K562 (cell line): ENCODE results near the gene COPG2. TPM values are rescaled to one million over a fixed set of nuclear protein-coding genes. Genes with fewer than 3 reads are reported as not detected.

Experiments used
- ATAC-seq: fragments of 200-7000 bp; cut with Tn5 transposase; 3 replicates; pipeline ENCODE4 v1.9.1; 2020; ENCODE audit warnings: moderate library complexity
- BruUV-seq: library from RNA; stranded (reverse); fragments of 400-500 nt; replicated peaks from 2 replicates; lab custom pipeline; 2021; lab: Mats Ljungman, UMichigan
- CTCF ChIA-PET: fragments of 300-600 bp; formaldehyde crosslinking; extraction: SDS; loops from one replicate; lab custom pipeline; 2021; ENCODE audit warnings: low intra/inter-chr PET ratio; lab: Yijun Ruan, JAX
- POLR2A ChIA-PET: fragments of 300-600, 350-650 bp; sonication (Branson Sonifier 250); formaldehyde crosslinking; extraction: SDS; loops from one replicate; lab custom pipeline; 2021; ENCODE audit warnings: antibody characterized with exemption, inconsistent platforms; lab: Yijun Ruan, JAX
- DNase-seq, 4 experiments: peaks; one replicate each; pipeline versions ENCODE4 v3.0.0 to v3.0.0-alpha.2; 2011 to 2018; ENCODE audit warnings: low spot score in 3 of 4, mixed read lengths in 3 of 4; ENCODE audit errors: extremely low read depth in 1 of 4
- FAIRE-seq: peaks from 2 replicates; lab custom pipeline; 2011; peaks lifted over from hg19 to GRCh38; lab: Jason Lieb, UNC
- H2AFZ ChIP-seq: 2 replicates; pipeline ENCODE4 v1.6.0; 2011; ENCODE audit warnings: low read depth, low read length, control low read depth, inconsistent platforms
- H3K27ac ChIP-seq: fragments of 200-600 bp; 3 replicates; pipeline ENCODE4 v1.8.0; 2011; ENCODE audit warnings: low read depth, mild to moderate bottlenecking, control low read depth, inconsistent platforms, low read length, moderate library complexity, mixed read lengths; ENCODE audit errors: extremely low read depth
- H3K27me3 ChIP-seq, 2 experiments: fragments of 300-600 bp in 1 of 2; 2 replicates in 1 of 2; 3 replicates in 1 of 2; pipeline versions ENCODE4 v1.6.0 to v1.8.0; 2011; ENCODE audit warnings: inconsistent platforms in 2 of 2, low read length in 2 of 2, mild to moderate bottlenecking in 1 of 2, mixed read lengths in 1 of 2, moderate library complexity in 1 of 2; ENCODE audit not compliant: control insufficient read depth in 2 of 2, insufficient read depth in 2 of 2
- H3K36me3 ChIP-seq: fragments of 300-600 bp; 3 replicates; pipeline ENCODE4 v1.8.0; 2011; ENCODE audit warnings: mild to moderate bottlenecking, low read length, inconsistent platforms; ENCODE audit not compliant: control insufficient read depth, insufficient read depth
- H3K4me1 ChIP-seq, 2 experiments: fragments of 200-600 bp in 1 of 2; replicated peaks in 1 of 2; 2 replicates in 1 of 2; 3 replicates in 1 of 2; pipeline versions ENCODE4 v1.5.1 to v1.8.0; 2011; ENCODE audit warnings: inconsistent platforms in 2 of 2, low read length in 2 of 2, mild to moderate bottlenecking in 1 of 2, mixed read lengths in 1 of 2, moderate library complexity in 1 of 2; ENCODE audit not compliant: control insufficient read depth in 2 of 2, insufficient read depth in 2 of 2
- H3K4me2 ChIP-seq: 2 replicates; pipeline ENCODE4 v1.6.1; 2011; ENCODE audit warnings: low read length, control low read depth, inconsistent platforms, mixed read lengths; ENCODE audit not compliant: insufficient read depth
- H3K4me3 ChIP-seq: fragments of 200-600 bp; sonication (generic), shearing (Covaris generic); 2 replicates; pipeline ENCODE4 v1.5.1; 2016; ENCODE audit warnings: control low read depth, inconsistent platforms
- H3K79me2 ChIP-seq: fragments of 200-600 bp; 3 replicates; pipeline ENCODE4 v1.8.0; 2011; ENCODE audit warnings: low read length, inconsistent platforms; ENCODE audit not compliant: control insufficient read depth, insufficient read depth
- H3K9ac ChIP-seq, 2 experiments: 2 replicates each; pipeline versions ENCODE4 v1.6.0 to v1.6.1; 2011; ENCODE audit warnings: low read depth in 2 of 2, low read length in 2 of 2, control low read depth in 1 of 2, inconsistent platforms in 1 of 2, mild to moderate bottlenecking in 1 of 2, mixed read lengths in 1 of 2; ENCODE audit not compliant: insufficient read depth in 1 of 2
- H3K9me1 ChIP-seq: one replicate; pipeline ENCODE4 v1.6.0; 2011; ENCODE audit warnings: inconsistent platforms, mild to moderate bottlenecking, low read length, moderate library complexity; ENCODE audit not compliant: control insufficient read depth, insufficient read depth
- H3K9me3 ChIP-seq: replicated peaks from 2 replicates; pipeline ENCODE4 v1.5.1; 2011; ENCODE audit warnings: low read depth, low read length, inconsistent platforms; ENCODE audit not compliant: control insufficient read depth, insufficient read depth
- H4K20me1 ChIP-seq: replicated peaks from 2 replicates; pipeline ENCODE4 v1.6.1; 2011; ENCODE audit warnings: low read length, inconsistent platforms, mixed read lengths; ENCODE audit not compliant: control insufficient read depth, insufficient read depth
- CC2D1A ChIP-seq: fragments of 450-650 bp; IDR thresholded peaks from 2 replicates; pipeline ENCODE4 v1.6.1; 2017; ENCODE audit warnings: mild to moderate bottlenecking
- DIDO1 ChIP-seq: fragments of 450-650 bp; IDR thresholded peaks from 2 replicates; pipeline ENCODE4 v1.6.1; 2016; ENCODE audit warnings: low read depth, missing biosample characterization, missing genetic modification characterization
- FOXA3 ChIP-seq, 2 experiments: fragments of 450-650 bp in 1 of 2; sonication (generic) in 1 of 2; formaldehyde crosslinking; IDR thresholded peaks in 1 of 2; conservative IDR thresholded peaks in 1 of 2; 2 replicates each; pipeline versions ENCODE4 v1.4.0 to v1.8.0; 2020 to 2022; ENCODE audit warnings: mild to moderate bottlenecking in 2 of 2, missing genetic modification reagents in 1 of 2
- GATAD2A ChIP-seq: fragments of 450-650 bp; IDR thresholded peaks from 2 replicates; pipeline ENCODE4 v1.6.1; 2017
- L3MBTL2 ChIP-seq: fragments of 450-650 bp; IDR thresholded peaks from 2 replicates; pipeline ENCODE4 v1.6.1; 2016; ENCODE audit warnings: mild to moderate bottlenecking, moderate library complexity
- POLR2AphosphoS2 ChIP-seq: IDR thresholded peaks from 2 replicates; pipeline ENCODE4 v1.6.1; 2012; ENCODE audit warnings: low read length, improper control_type of control experiment
- POLR2B ChIP-seq: fragments of 450-650 bp; IDR thresholded peaks from 2 replicates; pipeline ENCODE4 v1.6.1; 2018; ENCODE audit warnings: low read depth; ENCODE audit not compliant: partially characterized antibody
- POLR2H ChIP-seq: IDR thresholded peaks from 2 replicates; pipeline ENCODE4 v1.6.1; 2016; ENCODE audit warnings: missing genetic modification characterization, low read depth, mild to moderate bottlenecking, control low read depth, missing compliant biosample characterization, moderate library complexity
- SFPQ ChIP-seq: fragments of 200-400 bp; formaldehyde crosslinking; IDR thresholded peaks from 2 replicates; pipeline ENCODE4 v1.6.1; 2017; ENCODE audit warnings: mild to moderate bottlenecking, low read depth, low read length, moderate library complexity
- SIRT6 ChIP-seq: IDR thresholded peaks from one replicate; pipeline ENCODE4 v1.6.1; 2012; ENCODE audit warnings: low read depth, mild to moderate bottlenecking, control low read depth, inconsistent platforms, low read length, moderate library complexity
- SNIP1 ChIP-seq: fragments of 450-650 bp; IDR thresholded peaks from 2 replicates; pipeline ENCODE4 v1.7.1; 2017; ENCODE audit warnings: low read depth, mild to moderate bottlenecking
- TFAM ChIP-seq: fragments of 250-450 bp; sonication (Bioruptor Pico); conservative IDR thresholded peaks from 2 replicates; pipeline ENCODE4 v1.5.0; 2021; ENCODE audit warnings: mild to moderate bottlenecking, moderate library complexity
- TFE3 ChIP-seq: fragments of 450-650 bp; formaldehyde crosslinking; IDR thresholded peaks from 2 replicates; pipeline ENCODE4 v1.4.0; 2020; ENCODE audit warnings: mild to moderate bottlenecking, mixed read lengths
- ZC3H4 ChIP-seq: sonication (generic); formaldehyde crosslinking; IDR thresholded peaks from 2 replicates; pipeline ENCODE4 v1.9.0; 2021; ENCODE audit warnings: missing genetic modification reagents, borderline replicate concordance
- ZNF24 ChIP-seq: fragments of 450-650 bp; IDR thresholded peaks from 2 replicates; pipeline ENCODE4 v1.6.1; 2016
- ZNF316 ChIP-seq: fragments of 450-650 bp; IDR thresholded peaks from 2 replicates; pipeline ENCODE4 v1.6.1; 2016
- ZNF511 ChIP-seq: sonication (generic); formaldehyde crosslinking; IDR thresholded peaks from 2 replicates; pipeline ENCODE4 v1.8.0; 2022; ENCODE audit warnings: mild to moderate bottlenecking, missing genetic modification reagents
- ZNF589 ChIP-seq: fragments of 200-800 bp; sonication (Bioruptor generic); IDR thresholded peaks from 2 replicates; pipeline ENCODE4 v1.6.1; 2016; ENCODE audit warnings: low read depth, missing genetic modification characterization, missing compliant biosample characterization
- ZNF717 ChIP-seq: fragments of 250-450 bp; sonication (Bioruptor Pico); IDR thresholded peaks from 2 replicates; pipeline ENCODE4 v1.5.0; 2021
- WGBS: fragments of 100-300 bp; shearing (Covaris generic); methylation state at CpG from one replicate; pipeline ENCODE4 v1.1.6; 2016; ENCODE audit warnings: low coverage, mixed read lengths; ENCODE audit not compliant: insufficient coverage; ENCODE audit errors: missing lambda C conversion rate; 5-methylcytosine and 5-hydroxymethylcytosine counted together
- in situ Hi-C: fragments of 300-500 bp; cut with MboI; formaldehyde crosslinking; loops from 4 replicates; pipeline ENCODE4 v1.15.0; 2018; ENCODE audit warnings: inconsistent platforms, mixed read lengths
- intact Hi-C: fragments of 100-400 bp; cut with micrococcal nuclease; formaldehyde crosslinking; loops from 2 replicates; pipeline ENCODE4 v1.14.2; 2022
- polyA plus RNA-seq, 8 experiments: library from polyadenylated mRNA; depleted of rRNA in 4 of 8; stranded (reverse) in 5 of 8; unstranded in 3 of 8; fragments of >200 nt; fragmentation: Nextera tagmentation in 2 of 8; fragmentation: Illumina TruSeq in 1 of 8; extraction: Ambion mirVana in 2 of 8; extraction: Trizol in 1 of 8; gene quantifications; 2 replicates each; pipeline versions ENCODE4 v1.2.1 to v1.2.3, GENCODE V29; 2011 to 2014; ENCODE audit warnings: inconsistent platforms in 1 of 8, missing spikeins in 1 of 8
- total RNA-seq, 7 experiments: library from RNA; depleted of rRNA in 6 of 7; stranded (reverse); fragments of >200 nt in 6 of 7; fragmentation: Illumina TruSeq in 2 of 7; extraction: Trizol in 2 of 7; gene quantifications; 2 replicates each; pipeline versions ENCODE4 v1.2.1 to v1.2.3, GENCODE V29; 2011 to 2021; ENCODE audit warnings: low replicate concordance in 1 of 7

The COPG2 gene
- total and polyA plus RNA-seq, 9 of the 15 experiments (the other 6 are each of a cell fraction or from before 2014, with no cell fraction given), result 6.6 to 104 (median 32.5) TPM

GRCh38 chr7:130611218-130611617, 57.3 kb downstream of the COPG2 start:
- in situ Hi-C loops, result no loop called here

More at GRCh38 chr7:130611218-130611617, 57.3 kb downstream of the COPG2 start:
- Histone ChIP-seq H3K9me1 (no peaks in the 10 kb centered on the region), H3K4me2 (no peak overlapping the region), H3K9me3 (no peaks in the 10 kb centered on the region), H3K4me1 (no peaks in the 10 kb centered on the region), H3K4me3 (no peak overlapping the region), H4K20me1 (no peaks in the 10 kb centered on the region), H3K36me3 (peaks cover 54% of the 10 kb centered on the region), H3K9ac (no peak overlapping the region), H2AFZ (no peak overlapping the region), H3K79me2 (no peaks in the 10 kb centered on the region), H3K27me3 (no peaks in the 10 kb centered on the region), H3K27ac (no peak overlapping the region)
- WGBS, result 74% methylated on average over 4 of the region's 4 CpGs
- FAIRE-seq (no peak), DNase-seq (no peak), ATAC-seq (no peak)
- ChIA-PET POLR2A (interaction anchor here (0.8 kb wide), 1 partner anchor 23 kb away, joined by 4 read pairs; no protein-coding TSS in a partner anchor), CTCF (no interaction called here)
- intact Hi-C loops, result no loop called here
- BruUV-seq, result no TSS peak
- TF ChIP-seq ZNF316 (no peak), ZNF589 (CRISPR knock-in tag) (no peak), SFPQ (no peak), L3MBTL2 (no peak), ZC3H4 (CRISPR knock-in tag) (no peak), TFE3 (no peak), SIRT6 (no peak), CC2D1A (no peak), POLR2H (tag) (no peak), SNIP1 (no peak), ZNF24 (no peak), ZNF511 (CRISPR knock-in tag) (no peak), DIDO1 (tag) (no peak), POLR2B (no peak), POLR2AphosphoS2 (no peak), GATAD2A (no peak), ZNF717 (CRISPR knock-in tag) (no peak), FOXA3 (CRISPR knock-in tag; conservative IDR thresholded peaks at IDR 0.05 in 1 of 2, IDR thresholded peaks at IDR 0.05 in 1 of 2) (no peak), TFAM (CRISPR knock-in tag) (no peak)
